NOMO-1 treated with DMSO at 0.1 percent for 48 hours (cell line): Measurements from ENCODE around the gene GPR31.
"Not testable (repeated sequence)": the region's sequence is repeated elsewhere in the genome, so short reads cannot be mapped to it uniquely, and the experiment has no call there.

Experiments
- DNase-seq: peaks from one replicate; lab custom pipeline; 2025; ENCODE audit not compliant: unreplicated experiment; lab: John Stamatoyannopoulos, UW

Gene GPR31, protein sequence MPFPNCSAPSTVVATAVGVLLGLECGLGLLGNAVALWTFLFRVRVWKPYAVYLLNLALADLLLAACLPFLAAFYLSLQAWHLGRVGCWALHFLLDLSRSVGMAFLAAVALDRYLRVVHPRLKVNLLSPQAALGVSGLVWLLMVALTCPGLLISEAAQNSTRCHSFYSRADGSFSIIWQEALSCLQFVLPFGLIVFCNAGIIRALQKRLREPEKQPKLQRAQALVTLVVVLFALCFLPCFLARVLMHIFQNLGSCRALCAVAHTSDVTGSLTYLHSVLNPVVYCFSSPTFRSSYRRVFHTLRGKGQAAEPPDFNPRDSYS

DNA sequence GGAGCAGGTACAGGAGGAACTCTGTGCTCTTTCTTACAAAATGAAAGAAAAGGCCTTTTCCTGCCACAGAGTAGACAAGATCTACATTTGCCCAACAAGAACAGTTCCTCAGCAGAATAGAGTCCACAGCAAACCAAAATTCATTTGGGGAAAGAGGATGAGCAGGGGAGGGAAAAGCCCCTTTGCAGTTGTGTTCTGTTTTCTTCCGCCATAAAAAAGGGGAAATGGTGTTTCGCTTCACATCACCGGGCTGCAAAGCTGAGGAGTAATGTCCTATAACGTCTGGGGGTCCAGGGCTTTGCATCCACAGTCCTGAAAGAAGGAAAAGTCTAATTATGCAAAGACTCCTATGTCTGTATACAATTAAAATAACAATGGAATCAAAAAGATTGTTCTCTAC, at the start of gene GPR31:
GPR31 (minus strand) TSS at position 118 of the 400 bp plus-strand sequence. CDS start 149 bp downstream, outside the sequence.
- peak; percentile 18 for DNase-seq

DNA sequence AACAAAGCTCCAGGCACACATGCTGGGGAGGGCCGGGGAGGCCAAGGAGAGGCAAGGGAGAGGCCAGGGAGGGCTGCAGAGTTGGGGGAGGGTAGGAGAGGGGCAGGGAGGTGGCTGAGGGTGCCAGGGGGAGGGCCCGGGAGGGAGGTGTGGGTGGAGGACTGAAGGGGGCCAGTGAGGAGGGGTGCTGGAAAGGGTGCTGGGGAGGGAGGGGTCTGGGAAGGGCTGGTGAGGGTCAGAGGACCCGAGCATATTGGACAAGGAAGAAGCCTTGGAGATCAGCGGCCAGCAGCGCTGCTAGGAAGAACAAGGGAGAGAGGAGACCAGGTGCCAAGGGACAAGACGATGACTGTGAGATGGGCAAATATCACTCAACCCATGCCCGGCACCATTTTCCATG, 49.7 kb upstream of the GPR31 start:
- DNase-seq: no peak

DNA sequence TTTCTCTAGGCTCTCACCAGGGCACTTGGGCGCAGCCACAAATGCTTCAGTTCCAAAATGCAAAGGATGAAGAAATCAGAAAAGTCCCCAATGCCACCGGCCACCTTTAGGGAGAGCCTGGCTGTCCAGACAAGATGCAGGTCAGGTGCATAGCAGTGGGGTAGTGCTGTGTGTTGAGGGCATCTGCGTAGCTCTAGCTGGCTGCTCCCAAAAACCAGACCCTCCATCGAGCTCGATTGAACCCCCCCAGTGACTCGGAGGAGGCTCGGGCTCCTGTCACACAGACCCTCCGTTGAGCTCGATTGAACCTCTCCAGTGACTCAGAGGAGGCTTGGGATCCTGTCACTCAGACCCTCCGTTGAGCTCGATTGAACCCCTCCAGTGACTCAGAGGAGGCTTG, 47.5 kb upstream of the GPR31 start:
- DNase-seq: not testable (repeated sequence)

DNA sequence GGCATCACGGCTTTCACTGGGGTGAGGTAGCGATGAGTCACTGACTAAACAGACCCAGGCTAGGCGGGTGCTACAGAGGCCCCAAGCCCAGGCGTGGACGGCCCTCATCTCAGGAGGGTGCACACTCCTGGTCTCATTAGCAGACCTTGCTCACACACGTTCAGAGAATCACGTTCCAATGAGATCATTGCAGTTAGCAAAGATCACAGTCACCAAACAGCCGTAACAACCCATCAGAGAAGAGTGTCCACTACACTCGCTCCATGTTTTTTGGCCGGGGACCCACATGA, 46.2 kb upstream of the GPR31 start:
- not testable (repeated sequence) for DNase-seq

DNA sequence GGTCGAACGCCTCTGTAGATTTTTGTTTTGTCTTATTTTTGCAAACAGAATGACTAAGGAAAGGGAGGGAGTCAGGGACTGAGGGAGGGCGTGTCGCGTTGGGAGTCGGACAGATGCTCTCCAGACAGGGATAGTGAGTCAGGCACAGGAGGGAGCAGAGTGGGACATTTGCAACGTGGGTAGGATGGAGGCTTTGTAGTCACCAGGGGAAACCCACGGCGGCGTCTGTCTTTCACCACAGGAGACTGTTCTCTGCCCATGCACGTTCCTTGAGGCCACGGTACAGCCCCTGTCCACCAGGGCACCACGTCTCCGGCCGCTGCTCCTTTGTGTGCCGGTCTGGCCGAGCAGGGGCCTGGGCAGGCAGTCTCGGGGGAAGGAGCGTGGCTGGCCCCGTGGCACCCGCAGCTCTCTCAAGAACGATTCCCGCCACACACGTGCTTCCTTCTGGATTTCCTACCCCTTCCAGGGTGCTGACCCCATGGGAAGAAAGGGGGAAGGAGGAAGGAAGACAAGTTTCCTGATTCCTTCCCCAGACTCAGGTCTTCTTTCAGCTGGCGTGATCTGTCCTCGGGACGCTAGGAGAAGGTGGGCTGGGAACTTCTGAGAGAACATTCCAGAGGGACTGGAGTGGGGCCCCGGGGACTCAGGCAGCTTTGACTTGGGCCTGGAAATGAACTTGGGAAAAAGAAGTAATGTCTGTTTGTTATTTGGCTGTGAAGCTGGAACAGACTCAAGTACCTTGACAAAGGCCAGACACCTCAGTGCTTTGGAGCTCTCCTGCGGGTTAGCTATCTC, 45.7 kb upstream of the GPR31 start:
- DNase-seq: not testable (repeated sequence)

DNA sequence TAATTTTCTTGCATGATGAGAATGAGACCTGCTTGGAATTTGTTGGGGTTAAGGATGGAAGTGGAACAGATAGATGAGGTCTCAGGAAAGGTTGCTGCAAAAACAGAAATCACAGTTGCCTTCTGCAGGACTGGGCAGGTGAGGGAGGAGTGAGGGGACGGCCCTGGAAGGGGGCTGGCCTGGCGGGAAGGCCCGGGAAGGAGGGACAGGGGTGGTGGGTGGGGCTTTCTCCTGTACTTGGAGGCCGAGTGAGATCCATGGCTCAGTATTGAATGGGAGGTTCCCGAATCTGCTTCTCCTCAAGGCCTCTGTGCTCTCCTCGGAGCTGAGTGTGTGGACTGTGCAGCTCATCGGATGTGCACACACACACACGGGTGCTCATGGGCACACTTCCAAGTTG, 44.8 kb upstream of the GPR31 start:
- DNase-seq: not testable (repeated sequence)

DNA sequence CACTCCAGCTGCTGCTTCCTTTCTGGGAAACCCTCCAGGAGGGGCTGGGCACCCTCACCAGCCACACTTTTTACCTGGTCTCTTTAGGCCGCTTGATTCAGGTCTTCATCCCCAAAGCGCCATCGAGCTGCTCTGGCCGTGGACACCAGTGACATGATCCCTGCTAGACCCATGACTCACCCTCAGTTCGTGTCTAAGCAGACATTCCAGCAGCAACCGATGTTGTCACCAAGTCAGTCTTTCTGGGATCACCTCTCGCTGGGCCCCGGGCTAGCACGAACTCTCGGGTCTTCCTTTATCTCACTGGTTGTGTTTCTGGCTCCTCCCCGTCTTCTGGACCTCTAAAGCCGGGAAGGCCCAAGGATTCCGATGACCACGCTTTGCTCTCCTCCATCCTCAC, 43.0 kb upstream of the GPR31 start:
- DNase-seq: no peak

DNA sequence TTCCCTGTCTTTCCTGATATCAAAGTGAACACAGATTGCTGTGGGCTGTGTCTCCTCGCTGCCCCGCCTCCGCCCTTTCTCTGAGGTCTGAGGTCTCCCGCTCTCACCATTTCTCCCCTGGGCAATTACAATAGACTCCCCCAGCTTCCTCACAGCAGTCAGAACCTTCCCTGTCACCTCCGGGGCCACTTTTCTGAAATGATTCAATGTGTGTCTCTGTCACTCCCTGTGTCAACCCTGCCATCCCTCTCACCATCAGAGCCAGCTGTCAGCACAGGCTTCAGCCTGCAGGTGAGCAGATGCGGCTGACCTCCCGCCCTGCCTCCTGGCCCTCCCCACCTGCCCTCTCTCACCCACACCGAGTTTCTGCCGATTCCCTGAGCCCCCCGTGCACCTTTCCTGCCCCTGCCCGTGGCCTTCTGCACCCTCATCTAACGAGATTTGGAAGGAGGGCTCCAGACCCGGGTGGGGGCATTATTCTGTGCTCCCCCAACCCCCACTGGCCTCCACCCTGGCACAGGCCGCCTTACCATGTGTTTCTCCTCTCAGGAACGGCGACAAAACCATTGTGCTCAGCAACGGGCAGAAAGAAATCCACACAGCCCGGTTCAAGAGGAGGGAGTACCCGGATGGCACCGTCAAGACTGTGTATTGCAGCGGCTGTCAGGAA, 38.3 kb upstream of the GPR31 start:
- not testable (repeated sequence) for DNase-seq

DNA sequence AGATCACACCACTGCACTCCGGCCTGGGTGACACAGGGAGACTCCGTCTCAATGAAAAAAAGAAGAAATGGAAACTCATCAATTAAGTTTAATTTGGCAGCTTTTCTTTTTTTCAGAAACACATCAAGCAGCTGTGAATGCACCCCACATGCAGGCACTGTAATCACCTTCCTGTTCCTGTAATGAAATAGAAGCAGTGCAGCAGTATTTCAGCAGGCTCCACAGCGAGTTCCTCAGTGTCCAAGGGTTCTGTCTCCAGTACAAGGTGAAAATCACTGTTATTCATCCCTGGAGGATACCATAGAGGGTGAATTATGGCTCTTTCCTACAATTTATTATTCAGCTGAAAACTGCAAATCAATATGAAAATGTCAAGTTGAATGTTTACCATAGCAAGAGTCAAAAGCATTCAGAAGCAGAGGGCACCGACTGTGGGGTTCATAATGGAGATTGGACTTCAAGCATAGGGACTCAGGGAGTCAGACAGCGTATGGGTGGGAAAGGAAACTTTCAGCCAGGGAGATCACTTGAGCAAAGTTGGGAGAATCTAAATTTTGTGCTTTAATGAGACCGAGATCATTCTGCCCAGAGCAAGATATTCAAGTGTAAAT, 35.8 kb upstream of the GPR31 start:
- DNase-seq: not testable (repeated sequence)

DNA sequence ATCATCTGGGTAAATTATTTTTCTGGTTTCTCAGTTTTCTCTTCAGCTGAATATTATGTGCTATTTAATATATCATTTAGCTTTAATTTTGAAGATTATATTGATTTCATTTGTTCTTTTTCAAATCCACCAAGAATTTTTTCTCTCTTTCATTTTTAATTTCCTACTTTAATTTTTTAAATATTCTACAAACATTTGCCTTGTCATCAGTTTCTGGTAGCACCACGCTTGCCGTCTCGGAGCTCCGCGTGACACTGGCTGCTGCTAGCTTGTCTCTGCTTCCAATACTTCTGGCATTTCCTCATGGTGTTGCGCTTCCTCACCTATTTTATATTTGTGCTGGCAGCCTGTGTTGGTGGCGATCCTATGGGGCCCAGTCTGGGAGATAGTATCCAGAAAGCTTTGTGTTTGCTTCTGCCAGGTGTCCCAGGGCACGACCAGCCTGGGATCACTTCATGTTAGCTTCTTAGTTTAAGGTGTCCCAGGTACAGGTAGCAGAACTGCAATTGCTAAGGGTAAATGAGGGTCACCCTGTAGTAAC, 33.3 kb upstream of the GPR31 start:
- not testable (repeated sequence) for DNase-seq

DNA sequence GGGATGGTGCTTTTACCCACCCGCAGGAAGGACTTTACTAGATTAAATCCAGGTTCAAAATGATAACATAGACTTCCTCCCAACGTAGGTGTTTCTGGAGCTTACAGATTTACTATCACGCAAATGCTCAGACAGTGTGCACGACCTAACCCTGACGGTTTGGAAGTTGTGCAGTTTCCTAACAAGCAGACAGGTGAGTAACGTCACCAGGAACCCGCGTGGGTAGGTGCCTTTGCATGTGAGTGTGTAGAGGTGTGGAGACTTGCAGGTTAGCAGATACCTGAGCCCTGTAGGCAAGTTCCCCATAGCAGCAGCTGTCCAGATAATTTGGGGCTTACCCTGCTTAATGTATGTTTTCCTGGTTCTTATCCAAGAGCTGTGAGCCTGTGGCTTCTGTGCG, 29.5 kb upstream of the GPR31 start:
- not testable (repeated sequence) for DNase-seq

DNA sequence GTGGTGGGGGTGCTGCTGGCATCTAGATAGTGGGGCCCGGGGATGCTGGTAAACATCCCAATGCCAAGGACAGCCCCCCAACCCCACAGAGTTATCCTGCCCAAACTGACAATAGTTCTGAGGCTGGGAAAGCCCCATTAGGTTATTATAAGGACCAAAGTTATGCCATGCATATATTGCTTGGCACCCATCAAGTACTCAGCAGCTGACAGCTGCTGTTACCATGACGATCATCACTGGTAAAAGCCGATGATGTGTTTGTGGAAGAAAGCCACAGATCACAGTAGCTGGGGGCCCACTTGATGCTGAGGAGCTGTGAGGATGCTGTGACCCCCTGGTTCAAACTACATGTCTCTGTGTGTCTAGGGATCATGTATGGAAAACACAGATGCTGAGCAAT, 27.3 kb upstream of the GPR31 start:
- not testable (repeated sequence) for DNase-seq

DNA sequence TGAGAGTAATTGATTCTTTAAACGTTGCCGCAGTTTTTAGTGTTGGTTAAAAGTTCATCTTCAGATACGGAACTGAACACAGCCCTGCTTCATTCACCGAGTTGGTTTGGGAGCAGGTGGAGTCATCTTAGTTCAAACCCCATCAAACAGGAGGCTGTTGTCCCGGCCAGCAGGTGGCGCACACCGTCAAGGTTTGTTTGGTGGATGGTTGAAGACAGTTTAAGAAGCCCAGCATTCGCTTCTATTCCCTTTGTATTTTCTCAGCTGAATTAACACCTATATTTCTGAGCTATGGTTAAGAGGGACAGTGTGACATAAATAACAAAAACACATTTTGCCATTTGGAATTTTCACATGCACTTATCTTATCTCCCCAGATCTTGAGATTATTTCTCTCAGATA, 25.1 kb upstream of the GPR31 start:
- DNase-seq: not testable (repeated sequence)

DNA sequence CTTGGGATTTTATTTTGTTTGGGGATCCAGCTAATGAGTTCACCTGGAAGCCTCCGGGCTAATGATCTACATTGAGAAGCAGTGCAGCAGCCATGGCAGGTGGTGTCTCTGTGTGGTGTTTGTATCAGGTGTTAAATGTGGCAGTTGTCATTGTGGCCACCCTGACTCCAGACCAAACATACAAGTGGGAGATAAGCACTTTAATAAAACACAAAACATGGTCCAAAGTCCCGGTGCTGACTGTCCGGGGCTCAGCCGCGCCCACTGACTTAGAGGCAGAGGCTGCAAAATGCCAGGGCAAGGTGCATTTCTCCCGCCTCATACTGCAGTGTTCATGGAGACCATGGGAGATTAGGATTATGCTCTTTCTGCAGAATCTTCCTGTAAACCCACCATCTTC, 23.6 kb upstream of the GPR31 start:
- DNase-seq: not testable (repeated sequence)

DNA sequence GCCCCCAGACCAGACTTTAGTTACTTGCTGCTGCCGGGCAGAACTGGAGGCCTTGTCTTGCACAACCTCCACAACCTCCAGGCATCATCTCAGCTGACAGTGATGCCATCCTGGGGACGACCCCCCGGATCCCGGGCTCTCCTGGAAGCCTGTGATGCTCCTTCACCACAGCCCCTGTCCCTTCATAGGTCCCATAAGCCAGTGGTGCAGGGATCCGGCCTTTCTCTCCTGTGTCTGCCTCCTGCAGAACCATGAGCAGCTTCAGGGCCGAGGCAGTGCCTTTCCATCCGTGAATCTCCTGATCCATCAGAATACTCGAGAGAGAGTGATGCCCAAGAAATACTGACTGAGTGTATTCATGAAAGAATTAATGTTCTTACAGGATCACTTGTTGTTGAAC, 22.3 kb upstream of the GPR31 start:
- not testable (repeated sequence) for DNase-seq

DNA sequence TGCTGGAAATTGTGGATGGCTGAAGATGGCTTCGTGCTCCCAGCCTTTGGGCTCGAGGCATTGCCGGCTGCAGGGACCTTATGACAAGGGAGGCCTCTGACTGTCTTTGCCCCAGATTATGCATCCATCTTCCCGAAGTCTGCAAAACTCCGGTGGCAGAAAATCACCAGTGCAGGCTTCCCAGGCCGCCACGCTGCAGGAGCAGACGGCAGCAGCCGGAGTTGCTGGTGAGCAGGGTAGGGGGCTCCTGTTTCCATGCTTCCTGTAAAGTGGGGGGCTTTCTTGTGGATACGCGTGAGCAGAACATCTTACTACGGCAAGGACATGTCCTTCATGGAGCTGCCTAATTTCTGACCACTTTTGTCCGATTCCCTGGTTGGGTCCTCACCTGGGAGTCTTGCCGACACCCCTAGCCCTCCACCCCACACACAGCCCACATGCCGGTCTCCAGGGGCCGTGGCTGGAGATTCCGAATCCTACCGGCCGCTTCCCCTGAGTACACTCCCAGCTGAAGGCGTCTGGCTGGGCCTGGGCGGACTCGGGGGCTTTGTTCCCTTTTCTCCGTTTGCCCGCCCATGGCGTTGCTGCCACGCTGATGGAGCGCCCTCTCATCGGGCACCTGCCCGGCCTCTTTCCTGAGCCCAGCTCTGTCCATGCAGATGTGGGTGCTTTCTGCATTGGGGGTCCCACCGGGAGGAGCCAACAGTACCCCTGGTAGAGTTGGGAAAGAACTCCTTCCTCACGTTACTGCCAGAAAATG, 21.3 kb upstream of the GPR31 start:
- DNase-seq: not testable (repeated sequence)

DNA sequence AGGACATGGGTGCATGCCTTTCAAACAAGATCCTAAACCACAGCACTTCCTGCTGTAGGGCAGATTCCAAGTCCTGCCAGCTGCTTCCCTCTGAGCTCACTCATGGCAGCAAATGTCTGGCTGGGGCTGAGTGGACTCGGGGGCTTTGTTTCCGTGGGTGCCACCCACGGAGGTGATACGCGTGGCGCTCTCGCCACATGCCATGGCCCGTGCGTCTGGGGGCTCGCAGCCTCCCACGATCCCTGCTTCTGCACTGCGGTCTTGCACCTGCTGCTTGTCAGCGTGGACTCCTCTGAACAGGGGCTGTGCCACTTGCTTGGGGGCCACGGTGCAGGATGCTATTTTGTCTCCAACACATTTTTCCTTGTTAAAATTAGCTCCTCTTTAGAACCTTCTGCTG, 19.5 kb upstream of the GPR31 start:
- DNase-seq: not testable (repeated sequence)

DNA sequence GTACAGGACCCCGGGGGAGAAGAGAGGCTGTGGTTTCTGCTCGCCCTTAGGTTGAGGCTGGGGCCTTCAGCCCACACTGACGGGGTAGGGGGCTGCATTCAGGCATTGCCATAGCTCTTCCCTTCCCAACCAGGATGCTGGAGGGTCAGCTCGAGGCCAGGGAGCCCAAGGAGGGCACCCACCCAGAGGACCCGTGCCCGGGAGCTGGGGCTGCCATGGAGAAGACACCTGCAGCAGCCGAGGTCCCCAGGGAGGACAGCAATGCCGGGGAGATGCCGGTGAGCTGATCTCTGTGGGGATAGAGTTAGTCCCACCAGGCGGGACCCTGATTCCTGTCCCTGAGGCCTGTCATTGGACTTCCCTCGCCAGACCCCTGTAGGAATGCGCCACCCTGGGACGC, 14.2 kb upstream of the GPR31 start:
- DNase-seq: not testable (repeated sequence)

DNA sequence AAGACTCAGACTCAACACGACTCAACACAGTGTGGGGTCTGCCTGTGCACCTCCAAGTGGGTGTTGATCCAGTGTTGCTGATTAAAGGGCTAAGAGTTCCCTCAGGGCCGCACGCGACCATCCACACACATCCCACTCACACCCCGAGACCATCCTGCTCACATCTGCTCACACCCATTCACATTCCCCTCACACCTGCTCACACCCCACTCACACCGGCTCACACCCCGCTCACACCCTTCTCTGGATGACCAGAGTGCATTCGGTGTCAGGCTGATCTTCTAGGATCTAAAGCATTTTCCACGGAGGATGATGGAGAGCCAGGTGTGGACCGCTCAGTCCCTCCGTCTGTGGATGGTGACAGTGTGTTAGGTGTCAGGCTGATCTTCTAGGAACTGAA, 13.5 kb upstream of the GPR31 start:
- DNase-seq: not testable (repeated sequence)

DNA sequence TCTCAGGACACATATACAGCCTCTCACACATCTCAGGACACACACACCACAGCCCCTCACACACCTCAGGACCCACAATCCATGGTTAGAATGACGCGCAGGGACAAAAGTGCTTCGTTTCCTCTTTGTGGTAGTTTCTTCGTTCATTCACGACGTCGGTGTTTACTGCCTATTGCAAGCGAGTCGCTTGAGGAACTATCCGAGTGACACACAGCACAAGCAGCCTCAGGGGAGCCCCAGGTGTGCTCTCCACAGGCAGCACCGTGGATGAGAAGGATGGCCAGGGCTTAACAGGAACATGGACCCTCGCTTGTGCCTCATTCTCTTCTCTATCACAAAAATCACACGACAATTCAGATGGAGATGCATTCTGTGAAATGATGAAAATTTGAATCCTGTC, 12.1 kb upstream of the GPR31 start:
- DNase-seq: not testable (repeated sequence)
